ENCODE data around the gene PARP2. TPM values are rescaled to one million over a fixed set of nuclear protein-coding genes. Genes with fewer than 3 reads are reported as not detected.

The PARP2 gene
- polyA plus RNA-seq, 1 donor from 2014 or later = 78.7 TPM

- H2AFZ ChIP-seq (ENCODE audit: low read depth, low read length) = no peak overlapping the region
- no peak overlapping the region for H3K4me3 ChIP-seq (ENCODE audit: low read length)
- H3K27me3 ChIP-seq (ENCODE audit: insufficient read depth, low read depth, low read length) = no peaks in the 10 kb centered on the region
- no peak overlapping the region for H3K27ac ChIP-seq (ENCODE audit: low read length)
- H3K36me3 ChIP-seq (ENCODE audit: insufficient read depth, low read length) = no peaks in the 10 kb centered on the region
- no peaks in the 10 kb centered on the region for H3K9me2 ChIP-seq (ENCODE audit: insufficient read depth, low read length)
- H3F3A ChIP-seq (ENCODE audit: insufficient read depth, low read length, poor library complexity, severe bottlenecking) = peaks cover 10% of the 10 kb centered on the region
- H3K4me2 ChIP-seq (ENCODE audit: low read length) = no peak overlapping the region
- no peak for TF ChIP-seq EP300 (conservative IDR thresholded peaks at IDR 0.05; ENCODE audit: poor library complexity, severe bottlenecking)
- TF ChIP-seq REST (IDR thresholded peaks at IDR 0.05; ENCODE audit: borderline replicate concordance) = no peak
- no peak for TF ChIP-seq TAF1 (IDR thresholded peaks at IDR 0.05; ENCODE audit: low read depth)
- no peak for TF ChIP-seq CTCF (IDR thresholded peaks at IDR 0.05; ENCODE audit: poor library complexity, severe bottlenecking)
- TF ChIP-seq POLR2AphosphoS5 (IDR thresholded peaks at IDR 0.05) = no peak
- TF ChIP-seq EZH2 (IDR thresholded peaks at IDR 0.05; ENCODE audit: borderline replicate concordance, insufficient read depth, low read length, poor library complexity, severe bottlenecking) = no peak
- no peak for TF ChIP-seq RAD21 (conservative IDR thresholded peaks at IDR 0.05)
- TF ChIP-seq MXI1 (conservative IDR thresholded peaks at IDR 0.05; ENCODE audit: poor library complexity, severe bottlenecking) = no peak
- no peak for TF ChIP-seq SMC3 (conservative IDR thresholded peaks at IDR 0.05; ENCODE audit: poor library complexity)
- no peaks in the 10 kb centered on the region for H3K9me3 ChIP-seq (ENCODE audit: low read length)
- no peak overlapping the region for H3K9ac ChIP-seq (ENCODE audit: low read length)
- no peaks in the 10 kb centered on the region for H4K20me1 ChIP-seq (ENCODE audit: insufficient read depth)
- H3K79me2 ChIP-seq (replicated peaks; ENCODE audit: insufficient read depth, low read length) = peaks cover 25% of the 10 kb centered on the region
Observed at GRCh38 chr14:20328705-20329104, 14.7 kb upstream of the PARP2 start.

- H3K4me2 ChIP-seq (ENCODE audit: low read length) = no peak overlapping the region
- H3K36me3 ChIP-seq (ENCODE audit: insufficient read depth, low read length) = no peaks in the 10 kb centered on the region
- no peak for TF ChIP-seq SMC3 (conservative IDR thresholded peaks at IDR 0.05; ENCODE audit: poor library complexity)
- TF ChIP-seq EZH2 (IDR thresholded peaks at IDR 0.05; ENCODE audit: borderline replicate concordance, insufficient read depth, low read length, poor library complexity, severe bottlenecking) = no peak
- no peaks in the 10 kb centered on the region for H3K9me2 ChIP-seq (ENCODE audit: insufficient read depth, low read length)
- no peaks in the 10 kb centered on the region for H3K27me3 ChIP-seq (ENCODE audit: insufficient read depth, low read depth, low read length)
- H3K79me2 ChIP-seq (replicated peaks; ENCODE audit: insufficient read depth, low read length) = peaks cover 25% of the 10 kb centered on the region
- H3K9me3 ChIP-seq (ENCODE audit: low read length) = no peaks in the 10 kb centered on the region
- no peak overlapping the region for H3K27ac ChIP-seq (ENCODE audit: low read length)
- no peaks in the 10 kb centered on the region for H4K20me1 ChIP-seq (ENCODE audit: insufficient read depth)
- no peak overlapping the region for H2AFZ ChIP-seq (ENCODE audit: low read depth, low read length)
- H3K9ac ChIP-seq (ENCODE audit: low read length) = no peak overlapping the region
- H3F3A ChIP-seq (ENCODE audit: insufficient read depth, low read length, poor library complexity, severe bottlenecking) = peaks cover 10% of the 10 kb centered on the region
- no peak overlapping the region for H3K4me3 ChIP-seq (ENCODE audit: low read length)
Observed at GRCh38 chr14:20329355-20329754, 14.1 kb upstream of the PARP2 start.
